ENCODE data around the gene ZNF79.

The ZNF79 gene

GRCh38 chr9:127430415-127430814, 6.2 kb downstream of the ZNF79 start:
- TF ChIP-seq, protein P1, sequence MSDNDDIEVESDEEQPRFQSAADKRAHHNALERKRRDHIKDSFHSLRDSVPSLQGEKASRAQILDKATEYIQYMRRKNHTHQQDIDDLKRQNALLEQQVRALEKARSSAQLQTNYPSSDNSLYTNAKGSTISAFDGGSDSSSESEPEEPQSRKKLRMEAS (IDR thresholded peaks at IDR 0.05), result no peak
- TF ChIP-seq RAD21 (IDR thresholded peaks at IDR 0.05; ENCODE audit: low read depth) (no peak), EP300 (IDR thresholded peaks at IDR 0.05; ENCODE audit: borderline replicate concordance) (no peak), NFIC (IDR thresholded peaks at IDR 0.05) (no peak), CREB1 (IDR thresholded peaks at IDR 0.05; ENCODE audit: low read depth) (no peak)
- TF ChIP-seq, protein P2, sequence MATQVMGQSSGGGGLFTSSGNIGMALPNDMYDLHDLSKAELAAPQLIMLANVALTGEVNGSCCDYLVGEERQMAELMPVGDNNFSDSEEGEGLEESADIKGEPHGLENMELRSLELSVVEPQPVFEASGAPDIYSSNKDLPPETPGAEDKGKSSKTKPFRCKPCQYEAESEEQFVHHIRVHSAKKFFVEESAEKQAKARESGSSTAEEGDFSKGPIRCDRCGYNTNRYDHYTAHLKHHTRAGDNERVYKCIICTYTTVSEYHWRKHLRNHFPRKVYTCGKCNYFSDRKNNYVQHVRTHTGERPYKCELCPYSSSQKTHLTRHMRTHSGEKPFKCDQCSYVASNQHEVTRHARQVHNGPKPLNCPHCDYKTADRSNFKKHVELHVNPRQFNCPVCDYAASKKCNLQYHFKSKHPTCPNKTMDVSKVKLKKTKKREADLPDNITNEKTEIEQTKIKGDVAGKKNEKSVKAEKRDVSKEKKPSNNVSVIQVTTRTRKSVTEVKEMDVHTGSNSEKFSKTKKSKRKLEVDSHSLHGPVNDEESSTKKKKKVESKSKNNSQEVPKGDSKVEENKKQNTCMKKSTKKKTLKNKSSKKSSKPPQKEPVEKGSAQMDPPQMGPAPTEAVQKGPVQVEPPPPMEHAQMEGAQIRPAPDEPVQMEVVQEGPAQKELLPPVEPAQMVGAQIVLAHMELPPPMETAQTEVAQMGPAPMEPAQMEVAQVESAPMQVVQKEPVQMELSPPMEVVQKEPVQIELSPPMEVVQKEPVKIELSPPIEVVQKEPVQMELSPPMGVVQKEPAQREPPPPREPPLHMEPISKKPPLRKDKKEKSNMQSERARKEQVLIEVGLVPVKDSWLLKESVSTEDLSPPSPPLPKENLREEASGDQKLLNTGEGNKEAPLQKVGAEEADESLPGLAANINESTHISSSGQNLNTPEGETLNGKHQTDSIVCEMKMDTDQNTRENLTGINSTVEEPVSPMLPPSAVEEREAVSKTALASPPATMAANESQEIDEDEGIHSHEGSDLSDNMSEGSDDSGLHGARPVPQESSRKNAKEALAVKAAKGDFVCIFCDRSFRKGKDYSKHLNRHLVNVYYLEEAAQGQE (IDR thresholded peaks at IDR 0.05; ENCODE audit: low read depth), result no peak

- TF ChIP-seq, protein P3, sequence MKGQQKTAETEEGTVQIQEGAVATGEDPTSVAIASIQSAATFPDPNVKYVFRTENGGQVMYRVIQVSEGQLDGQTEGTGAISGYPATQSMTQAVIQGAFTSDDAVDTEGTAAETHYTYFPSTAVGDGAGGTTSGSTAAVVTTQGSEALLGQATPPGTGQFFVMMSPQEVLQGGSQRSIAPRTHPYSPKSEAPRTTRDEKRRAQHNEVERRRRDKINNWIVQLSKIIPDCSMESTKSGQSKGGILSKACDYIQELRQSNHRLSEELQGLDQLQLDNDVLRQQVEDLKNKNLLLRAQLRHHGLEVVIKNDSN (IDR thresholded peaks at IDR 0.05), result no peak
- TF ChIP-seq CEBPB (IDR thresholded peaks at IDR 0.05) (no peak), EP300 (IDR thresholded peaks at IDR 0.05; ENCODE audit: borderline replicate concordance) (no peak), TEAD4 (IDR thresholded peaks at IDR 0.05) (no peak)
Observed at GRCh38 chr9:127437497-127438264, 13.5 kb downstream of the ZNF79 start.

- TF ChIP-seq, protein P1 (IDR thresholded peaks at IDR 0.05), result no peak
- TF ChIP-seq, protein P3 (IDR thresholded peaks at IDR 0.05), result no peak
- TF ChIP-seq, protein P2 (IDR thresholded peaks at IDR 0.05; ENCODE audit: low read depth), result no peak
- TF ChIP-seq EGR1 (IDR thresholded peaks at IDR 0.05), result no peak
- TF ChIP-seq EP300 (IDR thresholded peaks at IDR 0.05; ENCODE audit: borderline replicate concordance), result no peak
- no peak for TF ChIP-seq CREB1 (IDR thresholded peaks at IDR 0.05; ENCODE audit: low read depth)
- no peak for TF ChIP-seq TEAD4 (IDR thresholded peaks at IDR 0.05)
- no peak for TF ChIP-seq FOXM1 (IDR thresholded peaks at IDR 0.05; ENCODE audit: borderline replicate concordance, low read depth)
Observed at GRCh38 chr9:127438394-127438793, 14.2 kb downstream of the ZNF79 start.

DNA sequence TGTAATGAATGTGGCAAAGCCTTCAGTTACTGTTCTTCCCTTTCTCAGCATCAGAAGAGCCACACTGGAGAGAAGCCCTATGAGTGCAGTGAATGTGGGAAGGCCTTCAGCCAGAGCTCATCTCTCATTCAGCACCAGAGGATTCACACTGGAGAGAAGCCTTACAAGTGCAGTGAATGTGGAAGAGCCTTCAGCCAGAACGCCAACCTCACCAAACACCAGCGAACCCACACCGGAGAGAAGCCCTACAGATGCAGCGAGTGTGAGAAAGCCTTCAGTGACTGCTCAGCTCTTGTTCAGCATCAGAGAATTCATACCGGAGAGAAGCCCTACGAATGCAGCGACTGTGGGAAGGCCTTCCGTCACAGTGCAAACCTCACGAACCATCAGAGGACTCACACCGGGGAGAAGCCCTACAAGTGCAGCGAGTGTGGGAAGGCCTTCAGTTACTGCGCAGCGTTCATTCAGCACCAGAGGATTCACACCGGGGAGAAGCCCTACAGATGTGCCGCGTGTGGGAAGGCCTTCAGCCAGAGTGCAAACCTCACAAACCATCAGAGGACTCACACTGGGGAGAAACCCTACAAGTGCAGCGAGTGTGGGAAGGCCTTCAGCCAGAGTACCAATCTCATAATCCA, 20.2 kb downstream of the ZNF79 start:
- TF ChIP-seq CEBPB (IDR thresholded peaks at IDR 0.05) (no peak), ZBTB7A (IDR thresholded peaks at IDR 0.05; ENCODE audit: low read depth) (no peak), NFIC (IDR thresholded peaks at IDR 0.05) (no peak), EP300 (IDR thresholded peaks at IDR 0.05; ENCODE audit: borderline replicate concordance) (peak; percentile 15; the same call in 1 of the 2 replicates)

GRCh38 chr9:127444921-127445850, 21.0 kb downstream of the ZNF79 start:
- TF ChIP-seq ZBTB7A (IDR thresholded peaks at IDR 0.05; ENCODE audit: low read depth) (no peak), EP300 (IDR thresholded peaks at IDR 0.05; ENCODE audit: borderline replicate concordance) (no peak), TEAD4 (IDR thresholded peaks at IDR 0.05) (peak; percentile 15; the same call in 1 of the 2 replicates)

DNA sequence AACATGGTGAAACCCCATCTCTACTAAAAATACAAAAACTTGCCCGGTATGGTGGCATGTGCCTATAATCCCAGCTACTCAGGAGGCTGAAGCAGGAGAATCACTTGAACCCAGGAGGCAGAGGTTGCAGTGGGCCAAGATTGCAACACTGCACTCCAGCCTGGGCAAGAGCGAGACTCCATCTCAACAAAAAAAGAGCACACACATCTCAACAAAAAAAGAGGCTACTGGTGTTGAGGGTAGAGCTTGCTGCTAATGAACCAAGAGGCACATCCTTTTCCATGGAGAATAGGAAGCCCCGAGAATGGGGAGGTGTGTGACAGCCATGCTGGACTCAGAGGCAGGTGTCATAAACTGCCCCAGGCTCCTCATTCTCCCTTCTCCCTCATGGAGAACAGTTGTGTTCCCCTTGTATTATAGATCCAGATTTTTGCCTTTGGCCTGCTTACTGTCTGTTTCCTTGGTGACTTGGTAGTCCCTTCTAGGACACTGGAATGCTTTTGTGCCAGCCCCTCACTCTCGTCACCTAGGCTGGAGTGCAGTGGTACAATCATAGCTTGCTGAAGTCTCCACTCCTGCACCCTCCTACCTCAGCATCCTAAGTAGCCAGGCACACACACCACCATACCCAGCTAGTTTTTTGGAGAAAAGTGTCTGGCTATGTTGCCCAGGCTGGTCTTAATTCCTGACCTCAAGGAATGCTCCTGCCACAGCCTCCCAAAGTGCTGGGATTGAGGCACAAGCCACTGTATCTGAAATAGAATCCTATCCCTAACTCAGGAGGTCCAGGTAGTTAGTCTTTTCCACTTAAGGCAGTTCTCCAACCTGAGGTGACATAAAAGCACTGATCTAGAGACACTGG, 21.9 kb downstream of the ZNF79 start:
- TF ChIP-seq RAD21 (IDR thresholded peaks at IDR 0.05; ENCODE audit: low read depth) (no peak), EGR1 (IDR thresholded peaks at IDR 0.05) (no peak), EP300 (IDR thresholded peaks at IDR 0.05; ENCODE audit: borderline replicate concordance) (no peak), CREB1 (IDR thresholded peaks at IDR 0.05; ENCODE audit: low read depth) (no peak), FOXM1 (IDR thresholded peaks at IDR 0.05; ENCODE audit: borderline replicate concordance, low read depth) (no peak), ZBTB7A (IDR thresholded peaks at IDR 0.05; ENCODE audit: low read depth) (no peak), YY1 (IDR thresholded peaks at IDR 0.05; ENCODE audit: low read depth) (no peak)
- TF ChIP-seq, protein P3 (IDR thresholded peaks at IDR 0.05), result no peak

All from Ishikawa (cell line).